SK-N-SH treated with all-trans-retinoic acid at 6 μM for 48 hours (cell line): ENCODE results near the gene DNAJC5G.

Experiments used
- CSDC2 ChIP-seq: fragments of 250-450 bp; sonication (Bioruptor Pico); IDR thresholded peaks from 2 replicates; pipeline ENCODE4 v1.5.0; 2020; ENCODE audit warnings: mild to moderate bottlenecking, moderate library complexity
- OSR1 ChIP-seq: fragments of 250-450 bp; sonication (Bioruptor Pico); IDR thresholded peaks from 2 replicates; pipeline ENCODE4 v1.8.0; 2022; ENCODE audit warnings: moderate library complexity, mild to moderate bottlenecking, inconsistent platforms
- ZNF70 ChIP-seq: fragments of 450-650 bp; formaldehyde crosslinking; IDR thresholded peaks from 2 replicates; pipeline ENCODE4 v1.5.0; 2020; ENCODE audit warnings: mild to moderate bottlenecking, moderate library complexity
- TF ChIP-seq, protein P1 (sequence below): fragments of 250-450 bp; sonication (Bioruptor Pico); IDR thresholded peaks from 2 replicates; pipeline ENCODE4 v1.8.0; 2020; ENCODE audit warnings: mild to moderate bottlenecking, moderate library complexity, borderline replicate concordance

DNA sequence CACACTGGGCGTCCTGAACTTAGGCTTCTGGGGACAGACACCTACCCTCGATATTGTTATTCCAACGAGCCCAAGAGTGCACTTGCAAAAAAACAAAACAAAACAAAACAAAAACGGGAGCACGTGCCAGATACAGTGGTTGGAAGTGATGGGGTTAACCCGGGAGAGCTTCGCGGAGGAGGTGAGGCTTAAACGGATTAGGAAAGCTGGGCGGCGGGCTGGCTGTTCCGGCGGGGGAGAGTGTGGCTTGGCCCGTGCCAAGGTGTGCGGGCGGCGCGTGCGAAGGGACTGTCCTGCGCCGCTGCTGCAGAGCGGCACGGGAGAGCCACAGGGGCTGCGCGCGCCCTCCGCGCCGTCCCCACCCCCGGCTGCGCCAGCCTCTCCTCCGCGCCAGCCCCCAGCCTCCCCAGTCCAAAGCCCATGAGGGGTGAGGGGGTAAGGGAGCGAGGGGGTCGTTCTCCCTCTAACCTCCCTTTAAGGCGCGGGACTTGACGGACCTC, 10.9 kb upstream of the DNAJC5G start:
- TF ChIP-seq ZNF70 (CRISPR knock-in tag) (no peak), CSDC2 (CRISPR knock-in tag) (no peak), OSR1 (CRISPR knock-in tag) (no peak)
- TF ChIP-seq, protein P1, sequence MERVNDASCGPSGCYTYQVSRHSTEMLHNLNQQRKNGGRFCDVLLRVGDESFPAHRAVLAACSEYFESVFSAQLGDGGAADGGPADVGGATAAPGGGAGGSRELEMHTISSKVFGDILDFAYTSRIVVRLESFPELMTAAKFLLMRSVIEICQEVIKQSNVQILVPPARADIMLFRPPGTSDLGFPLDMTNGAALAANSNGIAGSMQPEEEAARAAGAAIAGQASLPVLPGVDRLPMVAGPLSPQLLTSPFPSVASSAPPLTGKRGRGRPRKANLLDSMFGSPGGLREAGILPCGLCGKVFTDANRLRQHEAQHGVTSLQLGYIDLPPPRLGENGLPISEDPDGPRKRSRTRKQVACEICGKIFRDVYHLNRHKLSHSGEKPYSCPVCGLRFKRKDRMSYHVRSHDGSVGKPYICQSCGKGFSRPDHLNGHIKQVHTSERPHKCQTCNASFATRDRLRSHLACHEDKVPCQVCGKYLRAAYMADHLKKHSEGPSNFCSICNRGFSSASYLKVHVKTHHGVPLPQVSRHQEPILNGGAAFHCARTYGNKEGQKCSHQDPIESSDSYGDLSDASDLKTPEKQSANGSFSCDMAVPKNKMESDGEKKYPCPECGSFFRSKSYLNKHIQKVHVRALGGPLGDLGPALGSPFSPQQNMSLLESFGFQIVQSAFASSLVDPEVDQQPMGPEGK (CRISPR knock-in tag): no peak
